CD14-positive monocyte (primary cell): Measurements from ENCODE around the gene TTC36. TPM values are rescaled to one million over a fixed set of nuclear protein-coding genes. Genes with fewer than 3 reads are reported as not detected.
"Not testable (repeated sequence)": the region's sequence is repeated elsewhere in the genome, so short reads cannot be mapped to it uniquely, and the experiment has no call there.

Source experiments
- DNase-seq, 3 donors: peaks; one replicate each; pipeline ENCODE4 v3.0.0-alpha.2; 2011 to 2022
- H2AFZ ChIP-seq: 2 replicates; pipeline ENCODE4 v1.6.0; 2012; ENCODE audit warnings: mild to moderate bottlenecking, low read depth, low read length, inconsistent platforms; ENCODE audit not compliant: insufficient read depth, poor library complexity, severe bottlenecking
- H3K27ac ChIP-seq, 2 donors: 1 replicate in 1 of 2; 2 replicates in 1 of 2; pipeline ENCODE4 v1.5.1; 2012 to 2013; ENCODE audit warnings: low read length in 2 of 2, control low read depth in 1 of 2, inconsistent platforms in 1 of 2, low read depth in 1 of 2, mild to moderate bottlenecking in 1 of 2
- H3K27me3 ChIP-seq, 2 donors: one replicate each; pipeline versions ENCODE4 v1.6.0 to v1.6.1; 2011 to 2013; ENCODE audit warnings: low read length in 2 of 2; ENCODE audit not compliant: control insufficient read depth in 2 of 2, insufficient read depth in 2 of 2
- H3K36me3 ChIP-seq, 2 donors: replicated peaks in 1 of 2; 1 replicate in 1 of 2; 2 replicates in 1 of 2; pipeline versions ENCODE4 v1.5.1 to v1.6.1; 2012 to 2013; ENCODE audit warnings: low read length in 2 of 2, control low read depth in 1 of 2, inconsistent platforms in 1 of 2, mild to moderate bottlenecking in 1 of 2; ENCODE audit not compliant: insufficient read depth in 2 of 2, control insufficient read depth in 1 of 2
- H3K4me1 ChIP-seq, 2 donors: 1 replicate in 1 of 2; 2 replicates in 1 of 2; pipeline versions ENCODE4 v1.5.1 to v1.6.1; 2012 to 2013; ENCODE audit warnings: low read length in 2 of 2, control low read depth in 1 of 2, inconsistent platforms in 1 of 2, mild to moderate bottlenecking in 1 of 2, moderate library complexity in 1 of 2; ENCODE audit not compliant: insufficient read depth in 2 of 2, control insufficient read depth in 1 of 2
- H3K4me2 ChIP-seq: replicated peaks from 2 replicates; pipeline ENCODE3; 2012; ENCODE audit warnings: low read length, moderate library complexity, mild to moderate bottlenecking; ENCODE audit not compliant: poor library complexity, severe bottlenecking; ENCODE audit errors: extremely low read depth
- H3K4me3 ChIP-seq, 3 experiments: fragments of 200-600 bp in 1 of 3; sonication (generic) in 1 of 3; replicated peaks in 1 of 3; 1 replicate in 2 of 3; 2 replicates in 1 of 3; pipeline ENCODE4 v1.5.1; 2011 to 2013; ENCODE audit warnings: low read length in 3 of 3, mild to moderate bottlenecking in 3 of 3, control low read depth in 2 of 3, low read depth in 2 of 3, inconsistent platforms in 1 of 3, moderate library complexity in 1 of 3
- H3K79me2 ChIP-seq: 2 replicates; pipeline ENCODE4 v1.6.0; 2012; ENCODE audit warnings: mild to moderate bottlenecking, control low read depth, inconsistent platforms, low read length, moderate library complexity; ENCODE audit not compliant: insufficient read depth
- H3K9ac ChIP-seq: 2 replicates; pipeline ENCODE4 v1.6.0; 2017; ENCODE audit warnings: low read length, mild to moderate bottlenecking; ENCODE audit not compliant: insufficient read depth, poor library complexity, severe bottlenecking
- H3K9me3 ChIP-seq, 2 donors: replicated peaks in 1 of 2; 1 replicate in 1 of 2; 2 replicates in 1 of 2; pipeline versions ENCODE4 v1.5.1 to v1.6.1; 2012 to 2013; ENCODE audit warnings: low read length in 2 of 2, control low read depth in 1 of 2; ENCODE audit not compliant: control insufficient read depth in 1 of 2, insufficient read depth in 1 of 2
- H4K20me1 ChIP-seq: 2 replicates; pipeline ENCODE4 v1.6.0; 2012; ENCODE audit warnings: mild to moderate bottlenecking, low read length, control low read depth, moderate library complexity; ENCODE audit not compliant: insufficient read depth
- H3K27ac Mint-ChIP-seq, 7 donors: one replicate each; pipeline ENCODE4 v1.8.0; 2020; ENCODE audit warnings: mild to moderate bottlenecking in 7 of 7, mixed read lengths in 7 of 7, moderate library complexity in 6 of 7, inconsistent platforms in 2 of 7
- H3K27me3 Mint-ChIP-seq, 3 donors: one replicate each; pipeline ENCODE4 v1.8.0; 2021 to 2022; ENCODE audit warnings: low read depth in 3 of 3, mild to moderate bottlenecking in 3 of 3, mixed read lengths in 3 of 3, moderate library complexity in 3 of 3, inconsistent platforms in 1 of 3
- H3K36me3 Mint-ChIP-seq, 2 donors: one replicate each; pipeline ENCODE4 v1.8.0; 2020; ENCODE audit warnings: mixed read lengths in 2 of 2, inconsistent platforms in 1 of 2, mild to moderate bottlenecking in 1 of 2
- H3K4me1 Mint-ChIP-seq: one replicate; pipeline ENCODE4 v1.8.0; 2020; ENCODE audit warnings: mild to moderate bottlenecking, mixed read lengths
- H3K4me3 Mint-ChIP-seq, 2 donors: one replicate each; pipeline ENCODE4 v1.8.0; 2020; ENCODE audit warnings: mild to moderate bottlenecking in 2 of 2, mixed read lengths in 2 of 2, moderate library complexity in 1 of 2
- H3K9me3 Mint-ChIP-seq, 7 donors: one replicate each; pipeline ENCODE4 v1.8.0; 2020 to 2022; ENCODE audit warnings: mixed read lengths in 7 of 7, mild to moderate bottlenecking in 6 of 7, moderate library complexity in 6 of 7, inconsistent platforms in 2 of 7
- WGBS: methylation state at CpG from one replicate; pipeline ENCODE4 v1.1.5; 2013; ENCODE audit warnings: missing lambda C conversion rate; ENCODE audit not compliant: insufficient coverage; 5-methylcytosine and 5-hydroxymethylcytosine counted together
- intact Hi-C, 2 donors: fragments of 100-400 bp; cut with micrococcal nuclease; formaldehyde crosslinking; loops; one replicate each; pipeline versions ENCODE4 v1.15.0 to v1.15.1; 2023
- polyA plus RNA-seq, 3 donors: library from polyadenylated mRNA; depleted of rRNA in 1 of 3; unstranded in 2 of 3; stranded (reverse) in 1 of 3; fragments of 300-500 nt in 2 of 3; fragments of >200 nt in 1 of 3; fragmentation: Illumina TruSeq in 2 of 3; gene quantifications; 1 replicate in 2 of 3; 2 replicates in 1 of 3; pipeline ENCODE4 v1.2.3, GENCODE V29; 2012 to 2021
- TF ChIP-seq, protein P1 (sequence below): fragments of 200-600 bp; IDR thresholded peaks from one replicate; pipeline ENCODE4 v1.8.0; 2022; ENCODE audit warnings: antibody characterized with exemption, mild to moderate bottlenecking

Gene TTC36
- polyA plus RNA-seq, 3 donors, result not detected

GRCh38 chr11:118574636-118575035 is 47.4 kb downstream of the TTC36 start:
- H3K4me1 ChIP-seq, result peaks cover 16 to 33% of the 10 kb centered on the region in 2 donors
- no peak for DNase-seq
- no peak overlapping the region for H3K4me3 Mint-ChIP-seq
- no peak overlapping the region for H3K4me3 ChIP-seq
- H3K9me3 ChIP-seq, result no peaks in the 10 kb centered on the region
- no peaks in the 10 kb centered on the region for H3K9me3 Mint-ChIP-seq
- TF ChIP-seq, protein P1, sequence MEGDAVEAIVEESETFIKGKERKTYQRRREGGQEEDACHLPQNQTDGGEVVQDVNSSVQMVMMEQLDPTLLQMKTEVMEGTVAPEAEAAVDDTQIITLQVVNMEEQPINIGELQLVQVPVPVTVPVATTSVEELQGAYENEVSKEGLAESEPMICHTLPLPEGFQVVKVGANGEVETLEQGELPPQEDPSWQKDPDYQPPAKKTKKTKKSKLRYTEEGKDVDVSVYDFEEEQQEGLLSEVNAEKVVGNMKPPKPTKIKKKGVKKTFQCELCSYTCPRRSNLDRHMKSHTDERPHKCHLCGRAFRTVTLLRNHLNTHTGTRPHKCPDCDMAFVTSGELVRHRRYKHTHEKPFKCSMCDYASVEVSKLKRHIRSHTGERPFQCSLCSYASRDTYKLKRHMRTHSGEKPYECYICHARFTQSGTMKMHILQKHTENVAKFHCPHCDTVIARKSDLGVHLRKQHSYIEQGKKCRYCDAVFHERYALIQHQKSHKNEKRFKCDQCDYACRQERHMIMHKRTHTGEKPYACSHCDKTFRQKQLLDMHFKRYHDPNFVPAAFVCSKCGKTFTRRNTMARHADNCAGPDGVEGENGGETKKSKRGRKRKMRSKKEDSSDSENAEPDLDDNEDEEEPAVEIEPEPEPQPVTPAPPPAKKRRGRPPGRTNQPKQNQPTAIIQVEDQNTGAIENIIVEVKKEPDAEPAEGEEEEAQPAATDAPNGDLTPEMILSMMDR, result no peak
- H3K27ac ChIP-seq, result no peak overlapping the region
- H3K4me2 ChIP-seq, result no peak overlapping the region
- H2AFZ ChIP-seq, result no peak overlapping the region
- no peaks in the 10 kb centered on the region for H3K27me3 ChIP-seq
- H3K36me3 ChIP-seq, result peaks cover 5 to 18% of the 10 kb centered on the region in 2 donors
- H3K9ac ChIP-seq, result no peak overlapping the region
- peaks cover 61% of the 10 kb centered on the region for H4K20me1 ChIP-seq
- WGBS, result no CpG with 5 or more reads among the region's 7 CpGs
- H3K36me3 Mint-ChIP-seq, result peaks cover 8 to 15% of the 10 kb centered on the region in 2 donors
- peaks cover 44% of the 10 kb centered on the region for H3K4me1 Mint-ChIP-seq
- H3K79me2 ChIP-seq, result peaks cover 79% of the 10 kb centered on the region
- intact Hi-C loops, result no loop called here
- peak overlapping the region in 3 of 7 donors; percentile 17 to 46 (median 42) for H3K27ac Mint-ChIP-seq
- H3K27me3 Mint-ChIP-seq, result peaks cover 0 to 2% (median 0%) of the 10 kb centered on the region in 3 donors

DNA sequence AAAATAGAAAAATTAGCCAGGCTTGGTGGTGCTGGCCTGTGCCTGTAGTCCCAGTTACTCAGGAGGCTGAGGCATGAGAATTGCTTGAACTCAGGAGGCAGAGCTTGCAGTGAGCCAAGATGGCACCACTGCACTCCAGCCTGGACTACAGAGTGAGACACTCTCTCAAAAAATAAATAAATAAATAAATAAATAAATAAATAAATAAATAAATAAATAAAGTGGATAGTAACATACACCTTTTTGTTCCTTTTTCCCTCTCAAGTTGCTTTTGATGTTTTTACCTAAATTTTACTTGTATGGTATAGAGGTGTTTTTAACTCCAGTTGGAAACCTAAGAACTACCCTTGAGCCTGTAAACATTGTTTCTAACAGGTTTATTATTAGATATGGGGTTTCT is 50.7 kb downstream of the TTC36 start:
- DNase-seq, H3K27ac ChIP-seq, H2AFZ ChIP-seq, H3K27me3 Mint-ChIP-seq, H3K9me3 ChIP-seq, H3K27me3 ChIP-seq, H3K27ac Mint-ChIP-seq, intact Hi-C loops, H3K9me3 Mint-ChIP-seq, H3K4me3 ChIP-seq, H3K4me2 ChIP-seq, H3K4me3 Mint-ChIP-seq, H3K9ac ChIP-seq: not testable (repeated sequence)
- Histone ChIP-seq H3K4me1 (peaks cover 10 to 21% of the 10 kb centered on the region in 2 donors), H3K79me2 (peaks cover 97% of the 10 kb centered on the region), H3K36me3 (peaks cover 27 to 43% of the 10 kb centered on the region in 2 donors), H4K20me1 (peaks cover 94% of the 10 kb centered on the region)
- peaks cover 35% of the 10 kb centered on the region for H3K4me1 Mint-ChIP-seq
- peaks cover 20 to 40% of the 10 kb centered on the region in 2 donors for H3K36me3 Mint-ChIP-seq

Other genes starting within 250 kb of the TTC36 start
- 1 to 10 TPM in 2 of 3 donors, under 1 TPM in 1; 0.12 to 1.6 (median 1.5) TPM for gene CD3E, start 222.7 kb upstream of the TTC36 start, polyA plus RNA-seq
- 1 to 10 TPM in 2 of 3 donors, not detected in 1; 2.2 to 3.1 TPM for gene CD3D, start 184.8 kb upstream of the TTC36 start, polyA plus RNA-seq
- gene CD3G, start 183.1 kb upstream of the TTC36 start, polyA plus RNA-seq, result 1 to 10 TPM in 1 of 3 donors, under 1 TPM in 1, not detected in 1; 0.84 to 1.9 TPM
- 10 to 100 TPM; 21.6 to 33.9 (median 22.7) TPM for gene UBE4A, start 167.9 kb upstream of the TTC36 start, polyA plus RNA-seq
- gene ATP5MG, start 125.9 kb upstream of the TTC36 start, polyA plus RNA-seq, result 100 to 1,000 TPM; 257 to 688 (median 648) TPM
- 10 to 100 TPM in 1 of 3 donors, 1 to 10 TPM in 2; 3.3 to 21.7 (median 3.5) TPM for gene KMT2A, start 91.0 kb upstream of the TTC36 start, polyA plus RNA-seq
- under 1 TPM in 1 of 3 donors, not detected in 2; 0.57 TPM for gene TMEM25, start 3.7 kb downstream of the TTC36 start, polyA plus RNA-seq
- 1 to 10 TPM; 2.8 to 5.8 (median 4.8) TPM for gene IFT46, start 38.5 kb downstream of the TTC36 start, polyA plus RNA-seq
- 100 to 1,000 TPM in 1 of 3 donors, 10 to 100 TPM in 2; 36.1 to 101 (median 79.7) TPM for gene ARCN1, start 44.9 kb downstream of the TTC36 start, polyA plus RNA-seq
- gene PHLDB1, start 80.1 kb downstream of the TTC36 start, polyA plus RNA-seq, result under 1 TPM in 1 of 3 donors, not detected in 2; 0.17 TPM
- not detected for gene TREH, start 152.2 kb downstream of the TTC36 start, polyA plus RNA-seq